SH-SY5Y (cell line): ENCODE results near the gene KCNQ1OT1.

ENCODE experiments used
- GATA2 ChIP-seq: IDR thresholded peaks from 2 replicates; pipeline ENCODE4 v1.6.1; 2011; ENCODE audit warnings: mild to moderate bottlenecking, low read depth, low read length
- GATA3 ChIP-seq: IDR thresholded peaks from 2 replicates; pipeline ENCODE4 v1.6.1; 2011; ENCODE audit warnings: low read depth, mild to moderate bottlenecking, low read length, moderate library complexity

DNA sequence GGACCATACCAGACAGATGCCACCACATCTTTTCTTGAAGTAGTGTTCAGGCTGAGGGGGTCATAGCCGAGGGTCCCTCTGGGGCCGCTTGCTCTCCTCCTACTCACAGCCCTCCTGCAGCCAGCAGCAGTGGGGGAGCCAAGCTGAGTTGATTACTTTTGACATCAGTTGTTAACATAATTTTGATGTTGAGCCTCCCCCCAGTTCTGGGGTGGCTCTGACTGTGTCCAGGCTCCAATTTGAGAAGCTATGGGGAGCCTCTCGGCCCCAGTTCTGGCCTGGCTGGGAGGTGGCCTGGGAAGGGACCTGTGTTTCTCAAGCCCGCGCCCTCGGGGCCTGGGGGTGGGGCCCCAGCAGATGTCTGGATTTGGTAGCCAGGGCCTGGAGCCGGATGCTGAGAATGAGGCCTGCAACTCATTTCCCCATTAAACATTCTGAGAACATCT lies 47.9 kb downstream of the KCNQ1OT1 start:
- TF ChIP-seq GATA2 (no peak), GATA3 (no peak)
